Spinal cord (tissue), 10 donors: ENCODE measurements around the gene SLC49A3. TPM values are rescaled to one million over a fixed set of nuclear protein-coding genes. Genes with fewer than 3 reads are reported as not detected.
"Not testable (repeated sequence)": the region's sequence is repeated elsewhere in the genome, so short reads cannot be mapped to it uniquely, and the experiment has no call there.

Experiments used
- DNase-seq, 6 donors: peaks; one replicate each; pipeline versions ENCODE4 v3.0.0 to v3.0.0-alpha.2; 2013 to 2015; ENCODE audit warnings: low spot score in 6 of 6, low read depth in 4 of 6
- H3K27ac ChIP-seq: one replicate; pipeline ENCODE4 v1.5.1; 2013; ENCODE audit warnings: low read depth, low read length, control low read depth
- H3K27me3 ChIP-seq: one replicate; pipeline ENCODE4 v1.6.1; 2013; ENCODE audit warnings: low read length; ENCODE audit not compliant: control insufficient read depth, insufficient read depth
- H3K36me3 ChIP-seq: one replicate; pipeline ENCODE4 v1.6.1; 2013; ENCODE audit warnings: low read length; ENCODE audit not compliant: control insufficient read depth, insufficient read depth
- H3K4me1 ChIP-seq: one replicate; pipeline ENCODE4 v1.6.1; 2013; ENCODE audit warnings: low read length; ENCODE audit not compliant: control insufficient read depth, insufficient read depth
- H3K4me3 ChIP-seq: one replicate; pipeline ENCODE4 v1.5.1; 2013; ENCODE audit warnings: low read depth, low read length, control low read depth
- H3K9me3 ChIP-seq: one replicate; pipeline ENCODE4 v1.6.1; 2013; ENCODE audit warnings: low read length; ENCODE audit not compliant: control insufficient read depth, insufficient read depth
- WGBS: methylation state at CpG from one replicate; pipeline ENCODE4 v1.1.5; 2013; ENCODE audit warnings: missing lambda C conversion rate; ENCODE audit not compliant: insufficient coverage; 5-methylcytosine and 5-hydroxymethylcytosine counted together
- polyA plus RNA-seq, 2 donors: library from polyadenylated mRNA; unstranded; fragments of 120-200 nt; gene quantifications; one replicate each; pipeline ENCODE4 v1.2.1, GENCODE V29; 2013; ENCODE audit not compliant: insufficient read length in 2 of 2
- total RNA-seq, 2 donors: library from RNA; depleted of rRNA in 1 of 2; stranded (reverse); fragments of 120-200 nt in 1 of 2; fragments of >200 nt in 1 of 2; gene quantifications; one replicate each; pipeline versions ENCODE4 v1.2.3 to v1.2.4, GENCODE V29; 2013 to 2014
- donor health status: healthy.

SLC49A3 gene
- total and polyA plus RNA-seq, 4 donors, result 1.6 to 6.4 (median 3.4) TPM

GRCh38 chr4:635851-636627 lies 52.9 kb downstream of the SLC49A3 start:
- peaks cover 10% of the 10 kb centered on the region for H3K4me1 ChIP-seq
- no peak for DNase-seq
- H3K27me3 ChIP-seq, result no peaks in the 10 kb centered on the region
- H3K9me3 ChIP-seq, result no peaks in the 10 kb centered on the region
- H3K36me3 ChIP-seq, result peaks cover 3% of the 10 kb centered on the region
- no peak overlapping the region for H3K4me3 ChIP-seq
- WGBS, result 86% methylated on average over 22 of the region's 22 CpGs
- H3K27ac ChIP-seq, result no peak overlapping the region

GRCh38 chr4:635066-635835 lies 53.7 kb downstream of the SLC49A3 start:
- not testable (repeated sequence) for H3K9me3 ChIP-seq, DNase-seq, H3K4me3 ChIP-seq, H3K27me3 ChIP-seq, H3K27ac ChIP-seq, H3K36me3 ChIP-seq
- H3K4me1 ChIP-seq, result peaks cover 16% of the 10 kb centered on the region
- WGBS, result 95% methylated on average over 38 of the region's 46 CpGs

- peaks cover 20% of the 10 kb centered on the region for H3K4me1 ChIP-seq
- no peak overlapping the region for H3K4me3 ChIP-seq
- H3K9me3 ChIP-seq, result no peaks in the 10 kb centered on the region
- 71% methylated on average over 17 of the region's 23 CpGs for WGBS
- DNase-seq, result no peak
- H3K27ac ChIP-seq, result no peak overlapping the region
- H3K27me3 ChIP-seq, result no peaks in the 10 kb centered on the region
- H3K36me3 ChIP-seq, result peaks cover 3% of the 10 kb centered on the region
Measured at GRCh38 chr4:634599-634985, 54.4 kb downstream of the SLC49A3 start.

GRCh38 chr4:633976-634598 lies 54.9 kb downstream of the SLC49A3 start:
- WGBS, result 80% methylated on average over 12 of the region's 15 CpGs
- Histone ChIP-seq H3K4me1 (peaks cover 20% of the 10 kb centered on the region), H3K27ac (no peak overlapping the region), H3K27me3 (no peaks in the 10 kb centered on the region), H3K4me3 (no peak overlapping the region), H3K9me3 (no peaks in the 10 kb centered on the region), H3K36me3 (peaks cover 3% of the 10 kb centered on the region)
- DNase-seq, result no peak

GRCh38 chr4:633406-633805 lies 55.5 kb downstream of the SLC49A3 start:
- H3K27ac ChIP-seq, result no peak overlapping the region
- peaks cover 20% of the 10 kb centered on the region for H3K4me1 ChIP-seq
- no peak overlapping the region for H3K4me3 ChIP-seq
- WGBS, result 70% methylated on average over 9 of the region's 9 CpGs
- DNase-seq, result no peak
- H3K36me3 ChIP-seq, result peaks cover 3% of the 10 kb centered on the region
- no peaks in the 10 kb centered on the region for H3K27me3 ChIP-seq
- H3K9me3 ChIP-seq, result no peaks in the 10 kb centered on the region

GRCh38 chr4:632926-633325 lies 56.0 kb downstream of the SLC49A3 start:
- Histone ChIP-seq H3K4me1 (peaks cover 20% of the 10 kb centered on the region), H3K27me3 (no peaks in the 10 kb centered on the region), H3K9me3 (no peaks in the 10 kb centered on the region), H3K27ac (no peak overlapping the region), H3K4me3 (no peak overlapping the region), H3K36me3 (peaks cover 3% of the 10 kb centered on the region)
- no peak for DNase-seq
- 85% methylated on average over 6 of the region's 6 CpGs for WGBS

GRCh38 chr4:632196-632790 lies 56.7 kb downstream of the SLC49A3 start:
- Histone ChIP-seq H3K9me3 (no peaks in the 10 kb centered on the region), H3K36me3 (peaks cover 3% of the 10 kb centered on the region), H3K27me3 (no peaks in the 10 kb centered on the region), H3K27ac (no peak overlapping the region), H3K4me1 (peaks cover 15% of the 10 kb centered on the region), H3K4me3 (no peak overlapping the region)
- no peak for DNase-seq
- 94% methylated on average over 16 of the region's 16 CpGs for WGBS

Other genes starting within 250 kb of the SLC49A3 start
- gene ZNF721, start 190.0 kb downstream of the SLC49A3 start, total RNA-seq, result 10 to 100 TPM; 40.0 to 48.4 TPM
- gene ZNF721, start 190.0 kb downstream of the SLC49A3 start, polyA plus RNA-seq, result 10 to 100 TPM; 36.4 to 38.6 TPM
- gene PIGG, start 189.9 kb downstream of the SLC49A3 start, total RNA-seq, result 10 to 100 TPM; 34.4 to 52.6 TPM
- gene PIGG, start 189.9 kb downstream of the SLC49A3 start, polyA plus RNA-seq, result 10 to 100 TPM; 50.9 to 64.8 TPM
- gene TMEM271, start 112.9 kb downstream of the SLC49A3 start, total RNA-seq, result 1 to 10 TPM; 4.4 to 6.7 TPM
- 10 to 100 TPM; 16.1 to 17.1 TPM for gene TMEM271, start 112.9 kb downstream of the SLC49A3 start, polyA plus RNA-seq
- gene PDE6B, start 63.6 kb downstream of the SLC49A3 start, total RNA-seq, result 10 to 100 TPM; 16.8 to 17.7 TPM
- gene PDE6B, start 63.6 kb downstream of the SLC49A3 start, polyA plus RNA-seq, result 10 to 100 TPM; 21.7 to 24.1 TPM
- gene ATP5ME, start 14.9 kb downstream of the SLC49A3 start, total RNA-seq, result 100 to 1,000 TPM; 191 to 726 TPM
- gene ATP5ME, start 14.9 kb downstream of the SLC49A3 start, polyA plus RNA-seq, result 100 to 1,000 TPM; 314 to 354 TPM
- 10 to 100 TPM in 1 of 2 donors, 1 to 10 TPM in 1; 5.8 to 27.3 TPM for gene MYL5, start 14.6 kb downstream of the SLC49A3 start, total RNA-seq
- gene MYL5, start 14.6 kb downstream of the SLC49A3 start, polyA plus RNA-seq, result 10 to 100 TPM; 15.0 to 21.0 TPM
- 10 to 100 TPM; 40.4 to 45.6 TPM for gene PCGF3, start 16.7 kb upstream of the SLC49A3 start, total RNA-seq
- 10 to 100 TPM; 78.1 to 80.2 TPM for gene PCGF3, start 16.7 kb upstream of the SLC49A3 start, polyA plus RNA-seq
- gene CPLX1, start 137.0 kb upstream of the SLC49A3 start, total RNA-seq, result 10 to 100 TPM in 1 of 2 donors, 1 to 10 TPM in 1; 5.3 to 15.4 TPM
- 100 to 1,000 TPM; 114 to 117 TPM for gene CPLX1, start 137.0 kb upstream of the SLC49A3 start, polyA plus RNA-seq
- gene GAK, start 243.2 kb upstream of the SLC49A3 start, total RNA-seq, result 10 to 100 TPM; 41.8 to 59.2 TPM
- gene GAK, start 243.2 kb upstream of the SLC49A3 start, polyA plus RNA-seq, result 10 to 100 TPM; 63.0 to 78.8 TPM
- 10 to 100 TPM; 27.1 to 31.9 TPM for gene TMEM175, start 243.3 kb upstream of the SLC49A3 start, total RNA-seq
- gene TMEM175, start 243.3 kb upstream of the SLC49A3 start, polyA plus RNA-seq, result 10 to 100 TPM; 70.9 to 78.7 TPM